Measurements from ENCODE around the gene MIP.
"Not testable (repeated sequence)": the region's sequence is repeated elsewhere in the genome, so short reads cannot be mapped to it uniquely, and the experiment has no call there.

MIP gene

DNA sequence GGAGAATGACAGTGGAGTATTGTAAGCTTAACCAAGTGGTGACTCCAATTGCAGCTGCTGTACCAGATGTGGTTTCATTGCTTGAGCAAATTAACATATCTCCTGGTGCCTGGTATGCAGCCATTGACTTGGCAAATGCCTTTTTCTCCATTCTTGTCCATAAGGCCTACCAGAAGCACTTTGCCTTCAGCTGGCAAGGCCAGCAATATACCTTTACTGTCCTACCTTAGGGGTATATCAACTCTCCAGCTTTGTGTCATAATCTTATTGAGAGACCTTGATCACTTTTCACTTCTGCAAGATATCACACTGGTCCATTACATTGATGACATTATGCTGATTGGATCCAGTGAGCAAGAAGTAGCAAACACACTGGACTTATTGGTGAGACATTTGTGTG is 52.8 kb downstream of the MIP start:
- not testable (repeated sequence) for FAIRE-seq

DNA sequence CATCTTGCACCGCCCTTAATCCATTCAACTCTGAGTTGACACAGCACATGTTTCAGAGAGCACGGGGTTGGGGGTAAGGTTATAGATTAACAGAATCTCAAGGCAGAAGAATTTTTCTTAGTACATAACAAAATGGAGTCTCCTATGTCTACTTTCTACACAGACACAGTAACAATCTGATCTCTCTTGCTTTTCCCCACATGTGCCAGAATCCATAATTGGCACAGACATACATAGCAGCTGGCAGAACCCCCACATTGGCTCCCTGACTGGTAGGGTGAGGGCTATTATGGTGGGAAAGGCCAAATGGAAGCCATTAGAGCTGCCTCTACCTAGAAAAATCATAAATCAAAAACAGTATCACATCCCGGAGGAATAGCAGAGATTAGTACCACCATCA is 53.3 kb downstream of the MIP start:
- FAIRE-seq, result not testable (repeated sequence)

Measured in islet of Langerhans (tissue), 1 donor.